ENCODE results near the gene SPTBN1.
"Not testable (repeated sequence)": the region's sequence is repeated elsewhere in the genome, so short reads cannot be mapped to it uniquely, and the experiment has no call there.

- not testable (repeated sequence) for TF ChIP-seq CTCF (conservative IDR thresholded peaks at IDR 0.05; ENCODE audit: low read length); EZH2phosphoT487 (IDR thresholded peaks at IDR 0.05; ENCODE audit: borderline replicate concordance, low read depth, low read length)
Observed at GRCh38 chr2:54509043-54509442, 52.9 kb downstream of the SPTBN1 start.

Data from OCI-LY7 (cell line).